GM12878 (cell line): ENCODE measurements around the gene SP100. TPM values are rescaled to one million over a fixed set of nuclear protein-coding genes. Genes with fewer than 3 reads are reported as not detected.
A peak's percentile ranks its signal among the peaks of the same experiment; 100 is the strongest.

ENCODE experiments used
- CREM ChIP-seq: IDR thresholded peaks from 2 replicates; pipeline ENCODE4 v1.6.1; 2014; ENCODE audit warnings: antibody characterized with exemption, low read depth
- EGR1 ChIP-seq, 2 experiments: IDR thresholded peaks; 1 replicate in 1 of 2; 2 replicates in 1 of 2; pipeline ENCODE4 v1.6.1; 2011 to 2012; ENCODE audit warnings: low read depth in 2 of 2, low read length in 2 of 2, borderline replicate concordance in 1 of 2, mild to moderate bottlenecking in 1 of 2, moderate library complexity in 1 of 2
- MEF2B ChIP-seq: fragments of 450-650 bp; IDR thresholded peaks from 2 replicates; pipeline ENCODE4 v1.6.1; 2018; ENCODE audit warnings: mild to moderate bottlenecking, moderate library complexity; ENCODE audit not compliant: partially characterized antibody, poor library complexity, severe bottlenecking
- SMC3 ChIP-seq: IDR thresholded peaks from 2 replicates; pipeline ENCODE4 v1.6.1; 2011; ENCODE audit warnings: low read length, improper control_type of control experiment, borderline replicate concordance
- SPI1 ChIP-seq: IDR thresholded peaks from 2 replicates; pipeline ENCODE4 v1.6.1; 2011; ENCODE audit warnings: low read depth, mild to moderate bottlenecking, low read length, moderate library complexity, borderline replicate concordance; ENCODE audit not compliant: insufficient read depth
- STAT1 ChIP-seq: fragments of 450-650 bp; conservative IDR thresholded peaks from 2 replicates; pipeline ENCODE4 v1.6.1; 2014; ENCODE audit warnings: antibody characterized with exemption, mild to moderate bottlenecking
- TCF3 ChIP-seq: IDR thresholded peaks from 2 replicates; pipeline ENCODE4 v1.6.1; 2012; ENCODE audit warnings: low read depth, mild to moderate bottlenecking, low read length, borderline replicate concordance; ENCODE audit not compliant: insufficient read depth
- ZNF207 ChIP-seq: fragments of 450-650 bp; IDR thresholded peaks from 2 replicates; pipeline ENCODE4 v1.6.1; 2014; ENCODE audit warnings: antibody characterized with exemption, mild to moderate bottlenecking, borderline replicate concordance
- polyA plus RNA-seq, 11 experiments: library from polyadenylated mRNA; depleted of rRNA in 4 of 11; unstranded in 6 of 11; stranded (reverse) in 5 of 11; fragments of >200 nt; fragmentation: Nextera tagmentation in 4 of 11; fragmentation: Illumina TruSeq in 1 of 11; extraction: Ambion mirVana in 4 of 11; extraction: Trizol in 1 of 11; gene quantifications; 1 replicate in 1 of 11; 2 replicates in 10 of 11; pipeline versions ENCODE4 v1.2.1 to v1.2.3, GENCODE V29; 2011 to 2016; ENCODE audit warnings: inconsistent platforms in 2 of 11, missing spikeins in 2 of 11, low read depth in 1 of 11
- total RNA-seq, 4 experiments: library from RNA; depleted of rRNA in 3 of 4; stranded (reverse); fragments of >200 nt in 3 of 4; fragmentation: Illumina TruSeq in 1 of 4; extraction: Trizol in 1 of 4; gene quantifications; 2 replicates each; pipeline versions ENCODE4 v1.2.1 to v1.2.3, GENCODE V29; 2013 to 2021
- TF ChIP-seq, protein P1 (sequence below): fragments of 450-650 bp; IDR thresholded peaks from 2 replicates; pipeline ENCODE4 v1.6.1; 2017; ENCODE audit warnings: low read depth, mild to moderate bottlenecking, moderate library complexity
- TF ChIP-seq, protein P2 (sequence below): fragments of 450-650 bp; IDR thresholded peaks from 2 replicates; pipeline ENCODE4 v1.6.1; 2016; ENCODE audit warnings: mild to moderate bottlenecking, moderate library complexity, borderline replicate concordance
- TF ChIP-seq, protein P3 (sequence below): IDR thresholded peaks from 2 replicates; pipeline ENCODE4 v1.6.1; 2012; ENCODE audit warnings: low read length, inconsistent platforms
- TF ChIP-seq, protein P4 (sequence below): fragments of 450-650 bp; formaldehyde crosslinking; IDR thresholded peaks from 2 replicates; pipeline ENCODE4 v1.5.0; 2022; ENCODE audit warnings: mild to moderate bottlenecking, missing genetic modification characterization

SP100 gene
- total and polyA plus RNA-seq, 10 of the 15 experiments (the other 5 are each of a cell fraction or from before 2014, with no cell fraction given): 109 to 239 (median 180) TPM

DNA sequence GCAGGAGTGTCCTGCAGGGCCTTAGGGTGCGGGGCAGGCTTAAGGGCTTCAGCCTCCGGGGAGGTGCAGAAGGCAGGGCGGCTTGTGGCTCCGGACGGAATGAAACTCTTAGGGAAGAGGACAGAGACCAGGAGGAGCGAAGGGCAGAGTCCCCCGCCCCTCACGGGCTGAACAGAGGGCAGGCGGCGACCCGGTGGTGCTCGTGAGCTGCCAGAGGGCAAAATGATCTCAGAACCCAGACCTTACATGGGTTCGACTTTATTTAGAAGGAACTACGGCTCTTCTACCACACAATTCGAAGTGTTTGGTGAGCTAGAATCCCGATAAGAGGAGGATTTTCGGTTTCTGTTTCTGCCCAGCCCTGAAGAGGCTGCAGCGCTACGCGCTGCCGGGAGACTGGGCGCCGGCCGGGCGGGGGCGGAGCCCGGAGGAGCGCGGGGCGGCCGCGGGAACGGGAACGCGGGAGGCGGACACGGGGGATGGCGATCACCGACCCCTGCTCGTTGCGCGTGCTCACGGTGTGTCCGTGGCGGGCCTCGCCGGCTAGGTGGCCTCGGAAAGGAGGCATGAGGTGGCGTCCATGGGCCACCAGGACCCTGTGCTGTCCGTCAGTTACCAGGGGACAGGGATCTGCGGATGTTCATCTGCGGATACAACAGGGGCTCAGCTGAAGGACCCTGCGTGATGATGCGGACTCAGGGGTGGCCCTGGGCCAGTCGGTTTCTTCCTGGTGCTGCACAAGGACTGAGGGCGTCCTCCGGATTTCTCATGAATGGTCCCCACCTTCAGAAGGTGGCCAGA is 4.2 kb upstream of the SP100 start (continued):
- TF ChIP-seq, protein P1, sequence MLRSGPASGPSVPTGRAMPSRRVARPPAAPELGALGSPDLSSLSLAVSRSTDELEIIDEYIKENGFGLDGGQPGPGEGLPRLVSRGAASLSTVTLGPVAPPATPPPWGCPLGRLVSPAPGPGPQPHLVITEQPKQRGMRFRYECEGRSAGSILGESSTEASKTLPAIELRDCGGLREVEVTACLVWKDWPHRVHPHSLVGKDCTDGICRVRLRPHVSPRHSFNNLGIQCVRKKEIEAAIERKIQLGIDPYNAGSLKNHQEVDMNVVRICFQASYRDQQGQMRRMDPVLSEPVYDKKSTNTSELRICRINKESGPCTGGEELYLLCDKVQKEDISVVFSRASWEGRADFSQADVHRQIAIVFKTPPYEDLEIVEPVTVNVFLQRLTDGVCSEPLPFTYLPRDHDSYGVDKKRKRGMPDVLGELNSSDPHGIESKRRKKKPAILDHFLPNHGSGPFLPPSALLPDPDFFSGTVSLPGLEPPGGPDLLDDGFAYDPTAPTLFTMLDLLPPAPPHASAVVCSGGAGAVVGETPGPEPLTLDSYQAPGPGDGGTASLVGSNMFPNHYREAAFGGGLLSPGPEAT: no peak
- no peak for TF ChIP-seq SPI1
- no peak for TF ChIP-seq SMC3
- no peak for TF ChIP-seq CREM
- TF ChIP-seq TCF3: no peak
- no peak for TF ChIP-seq MEF2B
- TF ChIP-seq, protein P2, sequence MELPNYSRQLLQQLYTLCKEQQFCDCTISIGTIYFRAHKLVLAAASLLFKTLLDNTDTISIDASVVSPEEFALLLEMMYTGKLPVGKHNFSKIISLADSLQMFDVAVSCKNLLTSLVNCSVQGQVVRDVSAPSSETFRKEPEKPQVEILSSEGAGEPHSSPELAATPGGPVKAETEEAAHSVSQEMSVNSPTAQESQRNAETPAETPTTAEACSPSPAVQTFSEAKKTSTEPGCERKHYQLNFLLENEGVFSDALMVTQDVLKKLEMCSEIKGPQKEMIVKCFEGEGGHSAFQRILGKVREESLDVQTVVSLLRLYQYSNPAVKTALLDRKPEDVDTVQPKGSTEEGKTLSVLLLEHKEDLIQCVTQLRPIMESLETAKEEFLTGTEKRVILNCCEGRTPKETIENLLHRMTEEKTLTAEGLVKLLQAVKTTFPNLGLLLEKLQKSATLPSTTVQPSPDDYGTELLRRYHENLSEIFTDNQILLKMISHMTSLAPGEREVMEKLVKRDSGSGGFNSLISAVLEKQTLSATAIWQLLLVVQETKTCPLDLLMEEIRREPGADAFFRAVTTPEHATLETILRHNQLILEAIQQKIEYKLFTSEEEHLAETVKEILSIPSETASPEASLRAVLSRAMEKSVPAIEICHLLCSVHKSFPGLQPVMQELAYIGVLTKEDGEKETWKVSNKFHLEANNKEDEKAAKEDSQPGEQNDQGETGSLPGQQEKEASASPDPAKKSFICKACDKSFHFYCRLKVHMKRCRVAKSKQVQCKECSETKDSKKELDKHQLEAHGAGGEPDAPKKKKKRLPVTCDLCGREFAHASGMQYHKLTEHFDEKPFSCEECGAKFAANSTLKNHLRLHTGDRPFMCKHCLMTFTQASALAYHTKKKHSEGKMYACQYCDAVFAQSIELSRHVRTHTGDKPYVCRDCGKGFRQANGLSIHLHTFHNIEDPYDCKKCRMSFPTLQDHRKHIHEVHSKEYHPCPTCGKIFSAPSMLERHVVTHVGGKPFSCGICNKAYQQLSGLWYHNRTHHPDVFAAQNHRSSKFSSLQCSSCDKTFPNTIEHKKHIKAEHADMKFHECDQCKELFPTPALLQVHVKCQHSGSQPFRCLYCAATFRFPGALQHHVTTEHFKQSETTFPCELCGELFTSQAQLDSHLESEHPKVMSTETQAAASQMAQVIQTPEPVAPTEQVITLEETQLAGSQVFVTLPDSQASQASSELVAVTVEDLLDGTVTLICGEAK: no peak
- TF ChIP-seq, protein P3, sequence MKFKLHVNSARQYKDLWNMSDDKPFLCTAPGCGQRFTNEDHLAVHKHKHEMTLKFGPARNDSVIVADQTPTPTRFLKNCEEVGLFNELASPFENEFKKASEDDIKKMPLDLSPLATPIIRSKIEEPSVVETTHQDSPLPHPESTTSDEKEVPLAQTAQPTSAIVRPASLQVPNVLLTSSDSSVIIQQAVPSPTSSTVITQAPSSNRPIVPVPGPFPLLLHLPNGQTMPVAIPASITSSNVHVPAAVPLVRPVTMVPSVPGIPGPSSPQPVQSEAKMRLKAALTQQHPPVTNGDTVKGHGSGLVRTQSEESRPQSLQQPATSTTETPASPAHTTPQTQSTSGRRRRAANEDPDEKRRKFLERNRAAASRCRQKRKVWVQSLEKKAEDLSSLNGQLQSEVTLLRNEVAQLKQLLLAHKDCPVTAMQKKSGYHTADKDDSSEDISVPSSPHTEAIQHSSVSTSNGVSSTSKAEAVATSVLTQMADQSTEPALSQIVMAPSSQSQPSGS: no peak
- no peak for TF ChIP-seq ZNF207
- no peak for TF ChIP-seq STAT1
- TF ChIP-seq, protein P4, sequence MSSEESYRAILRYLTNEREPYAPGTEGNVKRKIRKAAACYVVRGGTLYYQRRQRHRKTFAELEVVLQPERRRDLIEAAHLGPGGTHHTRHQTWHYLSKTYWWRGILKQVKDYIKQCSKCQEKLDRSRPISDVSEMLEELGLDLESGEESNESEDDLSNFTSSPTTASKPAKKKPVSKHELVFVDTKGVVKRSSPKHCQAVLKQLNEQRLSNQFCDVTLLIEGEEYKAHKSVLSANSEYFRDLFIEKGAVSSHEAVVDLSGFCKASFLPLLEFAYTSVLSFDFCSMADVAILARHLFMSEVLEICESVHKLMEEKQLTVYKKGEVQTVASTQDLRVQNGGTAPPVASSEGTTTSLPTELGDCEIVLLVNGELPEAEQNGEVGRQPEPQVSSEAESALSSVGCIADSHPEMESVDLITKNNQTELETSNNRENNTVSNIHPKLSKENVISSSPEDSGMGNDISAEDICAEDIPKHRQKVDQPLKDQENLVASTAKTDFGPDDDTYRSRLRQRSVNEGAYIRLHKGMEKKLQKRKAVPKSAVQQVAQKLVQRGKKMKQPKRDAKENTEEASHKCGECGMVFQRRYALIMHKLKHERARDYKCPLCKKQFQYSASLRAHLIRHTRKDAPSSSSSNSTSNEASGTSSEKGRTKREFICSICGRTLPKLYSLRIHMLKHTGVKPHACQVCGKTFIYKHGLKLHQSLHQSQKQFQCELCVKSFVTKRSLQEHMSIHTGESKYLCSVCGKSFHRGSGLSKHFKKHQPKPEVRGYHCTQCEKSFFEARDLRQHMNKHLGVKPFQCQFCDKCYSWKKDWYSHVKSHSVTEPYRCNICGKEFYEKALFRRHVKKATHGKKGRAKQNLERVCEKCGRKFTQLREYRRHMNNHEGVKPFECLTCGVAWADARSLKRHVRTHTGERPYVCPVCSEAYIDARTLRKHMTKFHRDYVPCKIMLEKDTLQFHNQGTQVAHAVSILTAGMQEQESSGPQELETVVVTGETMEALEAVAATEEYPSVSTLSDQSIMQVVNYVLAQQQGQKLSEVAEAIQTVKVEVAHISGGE (CRISPR knock-in tag): no peak
- peak in 1 of 2 experiments; percentile 95; a peak in 2 of 3 replicates for TF ChIP-seq EGR1 (IDR thresholded peaks at IDR 0.05; ENCODE audit: borderline replicate concordance in 1 of 2, low read depth in 2 of 2, low read length in 2 of 2)
